Left forelimb (tissue), 1 donor: ENCODE measurements around the gene RAP2C.
"Not testable (repeated sequence)": the region's sequence is repeated elsewhere in the genome, so short reads cannot be mapped to it uniquely, and the experiment has no call there.

Experiments used
- DNase-seq: peaks from one replicate; pipeline ENCODE4 v3.0.0-alpha.2; 2018; ENCODE audit warnings: low spot score

The RAP2C gene

GRCh38 chrX:132199941-132200340, 19.3 kb downstream of the RAP2C start:
- no peak for DNase-seq

- DNase-seq: no peak
Measured at GRCh38 chrX:132193872-132194574, 25.2 kb downstream of the RAP2C start.

- no peak for DNase-seq
Measured at GRCh38 chrX:132191938-132192337, 27.3 kb downstream of the RAP2C start.

GRCh38 chrX:132188175-132188574, 31.1 kb downstream of the RAP2C start:
- no peak for DNase-seq

- no peak for DNase-seq
Measured at GRCh38 chrX:132187451-132187850, 31.8 kb downstream of the RAP2C start.

GRCh38 chrX:132184871-132185270, 34.4 kb downstream of the RAP2C start:
- no peak for DNase-seq

- DNase-seq: no peak
Measured at GRCh38 chrX:132181364-132181763, 37.9 kb downstream of the RAP2C start.

GRCh38 chrX:132180929-132181328, 38.3 kb downstream of the RAP2C start:
- no peak for DNase-seq

- DNase-seq: no peak
Measured at GRCh38 chrX:132173647-132174046, 45.6 kb downstream of the RAP2C start.

- DNase-seq: no peak
Measured at GRCh38 chrX:132171881-132172280, 47.4 kb downstream of the RAP2C start.

GRCh38 chrX:132171478-132171877, 47.8 kb downstream of the RAP2C start:
- no peak for DNase-seq

- DNase-seq: no peak
Measured at GRCh38 chrX:132169554-132169953, 49.7 kb downstream of the RAP2C start.

- no peak for DNase-seq
Measured at GRCh38 chrX:132165651-132166050, 53.6 kb downstream of the RAP2C start.

GRCh38 chrX:132165005-132165404, 54.2 kb downstream of the RAP2C start:
- DNase-seq: no peak

GRCh38 chrX:132163094-132163493, 56.2 kb downstream of the RAP2C start:
- DNase-seq: not testable (repeated sequence)

- no peak for DNase-seq
Measured at GRCh38 chrX:132153166-132153565, 66.1 kb downstream of the RAP2C start.
